MCF 10A (cell line): ENCODE results near the gene ARL6IP6. TPM values are rescaled to one million over a fixed set of nuclear protein-coding genes. Genes with fewer than 3 reads are reported as not detected.
A peak's percentile ranks its signal among the peaks of the same experiment; 100 is the strongest.

Experiments used
- BruUV-seq: library from RNA; stranded (reverse); fragments of 400-500 nt; replicated peaks from 2 replicates; lab custom pipeline; 2021; lab: Mats Ljungman, UMichigan
- CTCF ChIA-PET: fragments of 300-600 bp; sonication (Branson Sonifier 250); formaldehyde crosslinking; extraction: SDS; loops from one replicate; lab custom pipeline; 2021; ENCODE audit warnings: antibody characterized with exemption, inconsistent platforms; lab: Yijun Ruan, JAX
- POLR2A ChIA-PET: fragments of 300-600, 350-650 bp; sonication (Branson Sonifier 250); formaldehyde crosslinking; extraction: SDS; loops from one replicate; lab custom pipeline; 2020; ENCODE audit warnings: antibody characterized with exemption, inconsistent platforms; lab: Yijun Ruan, JAX
- DNase-seq: peaks from one replicate; pipeline ENCODE4 v3.0.0-alpha.2; 2018; ENCODE audit not compliant: unreplicated experiment
- H3K27ac Mint-ChIP-seq: one replicate; pipeline ENCODE4 v1.8.0; 2022; ENCODE audit warnings: mild to moderate bottlenecking, low read depth, mixed read lengths; ENCODE audit not compliant: unreplicated experiment
- H3K27me3 Mint-ChIP-seq: one replicate; pipeline ENCODE4 v1.8.0; 2022; ENCODE audit warnings: mixed read lengths; ENCODE audit not compliant: insufficient read depth, unreplicated experiment
- H3K36me3 Mint-ChIP-seq: one replicate; pipeline ENCODE4 v1.8.0; 2022; ENCODE audit warnings: mild to moderate bottlenecking, moderate library complexity, mixed read lengths; ENCODE audit not compliant: insufficient read depth, unreplicated experiment
- H3K4me1 Mint-ChIP-seq: one replicate; pipeline ENCODE4 v1.8.0; 2022; ENCODE audit warnings: mixed read lengths; ENCODE audit not compliant: insufficient read depth, unreplicated experiment
- H3K4me3 Mint-ChIP-seq: one replicate; pipeline ENCODE4 v1.8.0; 2022; ENCODE audit warnings: mild to moderate bottlenecking, moderate library complexity, mixed read lengths; ENCODE audit not compliant: unreplicated experiment
- H3K9me3 Mint-ChIP-seq: one replicate; pipeline ENCODE4 v1.8.0; 2022; ENCODE audit warnings: mixed read lengths; ENCODE audit not compliant: unreplicated experiment
- CTCF ChIP-seq: fragments of 200-600 bp; IDR thresholded peaks from one replicate; pipeline ENCODE4 v1.8.0; 2022; ENCODE audit warnings: antibody characterized with exemption, mild to moderate bottlenecking; ENCODE audit not compliant: unreplicated experiment
- intact Hi-C: fragments of 100-400 bp; cut with micrococcal nuclease; formaldehyde crosslinking; loops from 2 replicates; pipeline ENCODE4 v1.14.1; 2022
- total RNA-seq: library from RNA; stranded (reverse); gene quantifications from 2 replicates; pipeline ENCODE4 v1.2.3, GENCODE V29; 2022

The ARL6IP6 gene
- total RNA-seq, 1 experiment from 2014 or later = 23.7 TPM

- Mint-ChIP-seq H3K4me3 (peak overlapping the region; percentile 61), H3K27ac (peak overlapping the region; percentile 83), H3K27me3 (no peaks in the 10 kb centered on the region), H3K9me3 (no peaks in the 10 kb centered on the region), H3K4me1 (peaks cover 12% of the 10 kb centered on the region), H3K36me3 (peaks cover 12% of the 10 kb centered on the region)
- TF ChIP-seq CTCF = no peak
- CTCF ChIA-PET = interaction anchor here (0.9 kb wide), 1 partner anchor 21 kb away, joined by 3 read pairs; no protein-coding TSS in a partner anchor
- no TSS peak for BruUV-seq
- DNase-seq = peak; percentile 17
- POLR2A ChIA-PET = interaction anchor here (1.5 kb wide), 1 partner anchor 23 kb away, joined by 5 read pairs; the partner anchor contains the start of gene PRPF40A
- intact Hi-C loops = no loop called here
Measured at GRCh38 chr2:152694161-152694661, 24.2 kb upstream of the ARL6IP6 start.

- Mint-ChIP-seq H3K36me3 (peaks cover 11% of the 10 kb centered on the region), H3K4me1 (peaks cover 12% of the 10 kb centered on the region), H3K9me3 (no peaks in the 10 kb centered on the region), H3K27me3 (no peaks in the 10 kb centered on the region), H3K27ac (no peak overlapping the region), H3K4me3 (no peak overlapping the region)
- intact Hi-C loops = no loop called here
- CTCF ChIA-PET = interaction anchor here (0.5 to 1.4 kb wide), 5 partner anchors 20 to 1770 kb away, joined by 3 to 8 read pairs (median 3); partner anchors contain the start of gene PRPF40A
- no peak for TF ChIP-seq CTCF
- POLR2A ChIA-PET = interaction anchor here (1.3 to 3.0 kb wide), 2 partner anchors 12 to 22 kb away, joined by 3 to 15 read pairs; partner anchors contain the start of genes ARL6IP6 and PRPF40A
- no TSS peak for BruUV-seq
- no peak for DNase-seq
Measured at GRCh38 chr2:152695763-152696162, 22.7 kb upstream of the ARL6IP6 start.

- Mint-ChIP-seq H3K36me3 (peaks cover 12% of the 10 kb centered on the region), H3K4me3 (no peak overlapping the region), H3K9me3 (peaks cover 6% of the 10 kb centered on the region), H3K27ac (no peak overlapping the region), H3K4me1 (peaks cover 12% of the 10 kb centered on the region), H3K27me3 (no peaks in the 10 kb centered on the region)
- POLR2A ChIA-PET = interaction anchor here (1.0 to 3.0 kb wide), 3 partner anchors 13 to 21 kb away, joined by 3 to 15 read pairs (median 6); partner anchors contain the start of genes ARL6IP6 and PRPF40A
- CTCF ChIA-PET = interaction anchor here (0.5 to 1.4 kb wide), 4 partner anchors 19 to 520 kb away, joined by 3 to 8 read pairs (median 3); no protein-coding TSS in a partner anchor
- no peak for DNase-seq
- intact Hi-C loops = no loop called here
- no peak for TF ChIP-seq CTCF
- no TSS peak for BruUV-seq
Measured at GRCh38 chr2:152696476-152696875, 21.9 kb upstream of the ARL6IP6 start.

- peak overlapping the region; percentile 28 for H3K27ac Mint-ChIP-seq
- DNase-seq = no peak
- no TSS peak for BruUV-seq
- ChIA-PET CTCF (interaction anchor here (0.5 to 0.6 kb wide), 2 partner anchors 36 to 39 kb away, joined by 3 read pairs; no protein-coding TSS in a partner anchor), POLR2A (interaction anchor here (6.2 kb wide), 1 partner anchor 15 kb away, joined by 40 read pairs; the partner anchor contains the start of genes ARL6IP6 and PRPF40A)
- intact Hi-C loops = no loop called here
- peaks cover 7% of the 10 kb centered on the region for H3K9me3 Mint-ChIP-seq
- no peak overlapping the region for H3K4me3 Mint-ChIP-seq
- H3K4me1 Mint-ChIP-seq = peaks cover 10% of the 10 kb centered on the region
- H3K36me3 Mint-ChIP-seq = peaks cover 41% of the 10 kb centered on the region
- H3K27me3 Mint-ChIP-seq = no peaks in the 10 kb centered on the region
- TF ChIP-seq CTCF = no peak
Measured at GRCh38 chr2:152701198-152701597, 17.2 kb upstream of the ARL6IP6 start.
